Measurements from ENCODE around the gene TBC1D16. TPM values are rescaled to one million over a fixed set of nuclear protein-coding genes. Genes with fewer than 3 reads are reported as not detected.

Gene TBC1D16
- total RNA-seq, 3 donors from 2014 or later: 27.1 to 92.2 (median 32.8) TPM

DNA sequence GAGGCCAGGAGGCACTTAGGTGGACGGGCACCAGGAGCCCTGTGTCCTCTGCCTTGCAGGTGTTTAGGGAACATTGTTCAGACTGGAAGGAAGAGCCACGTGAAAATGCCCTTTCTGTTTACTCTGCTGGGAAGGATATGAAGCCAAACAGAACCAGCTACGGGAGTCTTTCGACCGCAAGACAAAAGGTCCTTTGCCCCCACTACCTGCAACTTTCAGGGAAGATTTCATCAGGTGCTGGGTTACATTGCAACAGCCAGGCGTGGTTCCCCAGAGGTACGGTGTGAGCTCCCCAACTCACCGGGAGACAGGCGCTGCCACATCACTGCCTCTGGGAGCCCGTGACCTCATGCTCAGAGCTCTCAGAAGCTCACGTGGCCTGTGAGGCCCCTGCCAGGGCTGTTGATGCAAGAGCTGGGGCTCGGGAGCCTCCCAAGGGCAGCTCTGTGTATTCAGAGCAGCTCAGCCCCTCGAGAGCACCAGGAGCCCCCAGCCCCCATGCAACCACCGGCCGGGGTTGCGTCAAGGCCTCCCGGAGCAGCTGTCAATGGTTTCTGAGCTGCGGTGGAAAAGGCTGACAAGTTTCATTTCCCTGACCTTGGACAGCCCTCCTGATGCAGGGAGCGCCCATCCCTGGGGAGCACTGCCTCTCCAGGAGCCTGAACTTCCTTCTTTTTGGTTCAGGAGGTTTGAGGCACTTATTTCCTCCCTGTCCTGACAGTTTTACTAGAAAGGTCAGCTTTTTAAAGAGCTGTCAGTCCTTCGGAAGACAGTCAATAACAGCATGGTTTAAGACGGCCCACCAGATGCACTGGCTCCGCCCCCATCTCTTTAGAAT, 42.1 kb downstream of the TBC1D16 start:
- no peaks in the 10 kb centered on the region for H3K9me3 ChIP-seq
- peaks cover 0 to 16% of the 10 kb centered on the region in 2 donors for H3K4me1 ChIP-seq
- H3K27me3 ChIP-seq: no peaks in the 10 kb centered on the region
- no peaks in the 10 kb centered on the region for H3K36me3 ChIP-seq
- peak; percentile 80 to 85 for DNase-seq (ENCODE audit: low spot score in 2 of 2)
- H3K27ac ChIP-seq: peak overlapping the region; percentile 50 to 73
- intact Hi-C loops (cut with DNase I; ENCODE audit: low total_unique reads): loop anchor here (5.0 kb wide), 1 partner anchor 531 kb away; no protein-coding TSS in a partner anchor
- H3K4me3 ChIP-seq: no peak overlapping the region
- TF ChIP-seq POLR2AphosphoS5 (IDR thresholded peaks at IDR 0.05) (peak in 2 of 3 donors; percentile 46 to 54), POLR2A (IDR thresholded peaks at IDR 0.05) (no peak)
- TF ChIP-seq, protein P1, sequence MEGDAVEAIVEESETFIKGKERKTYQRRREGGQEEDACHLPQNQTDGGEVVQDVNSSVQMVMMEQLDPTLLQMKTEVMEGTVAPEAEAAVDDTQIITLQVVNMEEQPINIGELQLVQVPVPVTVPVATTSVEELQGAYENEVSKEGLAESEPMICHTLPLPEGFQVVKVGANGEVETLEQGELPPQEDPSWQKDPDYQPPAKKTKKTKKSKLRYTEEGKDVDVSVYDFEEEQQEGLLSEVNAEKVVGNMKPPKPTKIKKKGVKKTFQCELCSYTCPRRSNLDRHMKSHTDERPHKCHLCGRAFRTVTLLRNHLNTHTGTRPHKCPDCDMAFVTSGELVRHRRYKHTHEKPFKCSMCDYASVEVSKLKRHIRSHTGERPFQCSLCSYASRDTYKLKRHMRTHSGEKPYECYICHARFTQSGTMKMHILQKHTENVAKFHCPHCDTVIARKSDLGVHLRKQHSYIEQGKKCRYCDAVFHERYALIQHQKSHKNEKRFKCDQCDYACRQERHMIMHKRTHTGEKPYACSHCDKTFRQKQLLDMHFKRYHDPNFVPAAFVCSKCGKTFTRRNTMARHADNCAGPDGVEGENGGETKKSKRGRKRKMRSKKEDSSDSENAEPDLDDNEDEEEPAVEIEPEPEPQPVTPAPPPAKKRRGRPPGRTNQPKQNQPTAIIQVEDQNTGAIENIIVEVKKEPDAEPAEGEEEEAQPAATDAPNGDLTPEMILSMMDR (IDR thresholded peaks at IDR 0.05): no peak

DNA sequence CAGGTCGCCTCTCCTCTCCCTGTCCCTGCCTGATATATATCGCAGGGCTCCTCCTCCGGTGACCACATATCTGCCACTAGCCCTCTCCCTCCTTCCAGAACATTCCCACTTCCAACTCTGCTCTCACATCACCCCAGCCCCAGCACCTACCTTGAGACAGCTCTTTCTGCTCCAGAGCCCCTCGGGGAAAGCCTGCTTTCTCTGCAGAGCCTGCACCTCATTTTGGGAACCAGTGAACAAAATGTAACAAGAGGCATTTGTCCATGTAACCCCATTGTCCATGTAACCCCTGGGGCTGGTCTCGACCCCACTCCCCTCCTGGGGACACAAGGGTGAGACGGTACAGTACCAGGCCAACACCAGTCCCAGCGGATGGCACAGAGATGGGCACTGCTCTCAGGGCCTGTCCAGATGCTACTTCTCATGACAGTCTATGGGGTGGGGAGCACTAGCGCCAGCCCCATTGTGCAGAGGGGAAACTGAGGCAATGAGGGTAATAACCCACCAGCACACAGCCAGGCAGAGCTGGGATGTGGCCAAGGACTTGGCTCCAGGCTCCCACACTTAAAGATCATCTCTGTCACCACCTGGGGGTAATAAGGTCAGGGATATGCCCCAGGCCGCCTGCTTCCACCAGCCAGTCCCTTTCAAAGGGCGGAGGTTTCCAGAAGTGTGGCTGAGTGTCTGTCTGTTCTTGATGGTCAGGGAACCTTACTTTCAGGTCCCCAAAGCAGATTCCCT, 42.9 kb downstream of the TBC1D16 start:
- H3K4me3 ChIP-seq: peak overlapping the region in 1 of 3 donors; percentile 16
- peak overlapping the region; percentile 50 to 73 for H3K27ac ChIP-seq
- no peaks in the 10 kb centered on the region for H3K36me3 ChIP-seq
- no peaks in the 10 kb centered on the region for H3K9me3 ChIP-seq
- TF ChIP-seq POLR2A (IDR thresholded peaks at IDR 0.05) (no peak), POLR2AphosphoS5 (IDR thresholded peaks at IDR 0.05) (no peak)
- TF ChIP-seq, protein P1 (IDR thresholded peaks at IDR 0.05): no peak
- no peaks in the 10 kb centered on the region for H3K27me3 ChIP-seq
- intact Hi-C loops (cut with DNase I; ENCODE audit: low total_unique reads): loop anchor here (5.0 kb wide), 1 partner anchor 531 kb away; no protein-coding TSS in a partner anchor
- no peak for DNase-seq (ENCODE audit: low spot score in 2 of 2)
- H3K4me1 ChIP-seq: peaks cover 0 to 22% of the 10 kb centered on the region in 2 donors

DNA sequence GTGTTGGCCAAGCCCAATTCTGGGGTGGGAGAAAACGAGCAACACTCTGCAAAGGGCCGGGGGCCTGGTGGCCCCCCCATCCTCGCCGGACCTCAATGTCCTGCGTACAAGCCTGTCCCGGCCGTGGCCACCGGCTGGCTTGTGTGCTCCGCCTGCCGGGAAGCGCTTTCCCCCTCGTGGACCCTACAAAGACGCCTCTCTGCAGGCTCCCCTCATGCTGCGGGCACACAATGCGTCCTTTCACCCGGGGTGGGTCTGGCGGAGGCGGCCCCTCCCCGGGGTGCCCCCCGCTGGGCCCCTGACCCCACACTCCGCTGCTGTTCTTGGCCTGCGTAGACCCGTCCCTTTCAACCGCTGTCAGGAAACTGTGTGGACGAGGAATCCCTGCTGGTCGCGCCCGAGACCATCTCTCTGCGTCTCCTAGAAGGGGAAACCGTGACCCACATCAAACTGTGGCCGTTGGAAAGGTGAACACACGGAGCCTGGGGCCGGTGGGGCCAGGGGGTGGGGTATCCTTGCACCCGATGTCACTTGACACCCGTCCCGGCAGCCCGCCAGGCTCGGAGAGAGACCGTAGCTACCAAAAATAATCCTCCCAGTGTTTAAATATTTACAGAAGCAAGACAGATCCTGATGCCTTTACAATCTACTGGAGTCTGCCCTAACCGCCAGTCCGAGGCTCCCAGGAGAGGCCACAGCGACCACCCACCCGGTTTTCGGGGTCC, 43.6 kb downstream of the TBC1D16 start:
- intact Hi-C loops (cut with DNase I; ENCODE audit: low total_unique reads): loop anchor here (5.0 kb wide), 1 partner anchor 530 kb away; no protein-coding TSS in a partner anchor
- H3K4me1 ChIP-seq: peaks cover 4 to 29% of the 10 kb centered on the region in 2 donors

DNA sequence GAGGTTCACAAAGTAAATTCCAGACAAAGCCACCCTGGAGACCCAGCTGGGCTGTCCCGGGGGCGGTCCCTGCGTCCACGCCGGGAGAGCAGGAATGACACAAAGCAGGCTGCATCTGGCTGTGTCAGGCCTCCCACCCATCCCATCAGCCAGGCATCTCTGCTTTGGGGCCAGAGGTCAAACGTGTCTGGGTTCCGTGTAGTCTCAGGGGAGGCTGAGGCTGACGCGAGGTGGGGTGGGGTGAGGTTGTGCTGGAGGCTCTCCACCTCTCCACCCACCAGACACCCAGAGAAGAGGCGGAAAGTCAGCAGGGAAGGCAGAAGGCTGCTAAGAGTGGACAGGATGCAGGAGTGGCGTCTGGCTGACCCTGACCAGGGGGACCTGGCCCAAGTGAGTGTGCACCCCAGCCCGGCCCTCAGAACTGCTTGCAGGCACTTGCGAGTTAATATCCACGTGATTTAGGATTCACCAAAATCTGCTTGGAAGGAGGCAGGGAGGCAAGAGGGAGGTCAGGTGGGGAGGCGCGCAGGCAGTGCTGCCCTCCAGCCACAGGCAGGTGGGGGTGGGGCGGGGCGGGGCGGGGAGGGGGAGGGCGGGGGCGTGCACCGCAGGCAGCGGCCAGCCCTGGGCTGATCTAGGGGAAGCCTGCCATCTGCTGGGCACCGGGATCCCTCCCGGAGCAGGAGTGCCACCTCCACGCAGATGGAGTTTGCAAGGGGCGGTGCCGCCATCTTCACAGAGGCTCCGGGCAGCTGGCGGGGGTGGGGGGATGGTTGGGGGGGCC, 44.3 kb downstream of the TBC1D16 start:
- H3K27ac ChIP-seq: peak overlapping the region in 1 of 2 donors; percentile 73

More for the DNA sequence above, 43.6 kb downstream of the TBC1D16 start:
- TF ChIP-seq, protein P1 (IDR thresholded peaks at IDR 0.05): peak in 1 of 3 donors; percentile 10
- TF ChIP-seq POLR2A (IDR thresholded peaks at IDR 0.05): no peak
- Histone ChIP-seq H3K9me3 (no peaks in the 10 kb centered on the region), H3K27ac (peak overlapping the region; percentile 50 to 73), H3K36me3 (no peaks in the 10 kb centered on the region), H3K27me3 (no peaks in the 10 kb centered on the region), H3K4me3 (peak overlapping the region; percentile 16 to 58 (median 38))
- DNase-seq (ENCODE audit: low spot score in 2 of 2): peak in 1 of 2 donors; percentile 71

More for the DNA sequence above, 44.3 kb downstream of the TBC1D16 start:
- TF ChIP-seq POLR2A (IDR thresholded peaks at IDR 0.05) (no peak), POLR2AphosphoS5 (IDR thresholded peaks at IDR 0.05) (no peak)
- TF ChIP-seq, protein P1 (IDR thresholded peaks at IDR 0.05): no peak
- H3K4me3 ChIP-seq: peak overlapping the region; percentile 16 to 58 (median 38)
- no peaks in the 10 kb centered on the region for H3K36me3 ChIP-seq
- peaks cover 4 to 31% of the 10 kb centered on the region in 2 donors for H3K4me1 ChIP-seq
- peak; percentile 77 to 87 for DNase-seq (ENCODE audit: low spot score in 2 of 2)
- intact Hi-C loops (cut with DNase I; ENCODE audit: low total_unique reads): loop anchor here (5.0 kb wide), 1 partner anchor 529 kb away; no protein-coding TSS in a partner anchor
- no peaks in the 10 kb centered on the region for H3K27me3 ChIP-seq
- no peaks in the 10 kb centered on the region for H3K9me3 ChIP-seq

Data from breast epithelium (tissue), 4 donors.